Stimulated activated CD4-positive, alpha-beta T cell treated with anti-CD3 and anti-CD28 coated beads, Interleukin-4, amount 100 ng/mL, for 4 hours (primary cell): ENCODE data around the gene INAFM2.

ENCODE experiments used
- DNase-seq, 2 experiments: peaks; one replicate each; pipeline ENCODE4 v3.0.0-alpha.2; 2020

Gene INAFM2

DNA sequence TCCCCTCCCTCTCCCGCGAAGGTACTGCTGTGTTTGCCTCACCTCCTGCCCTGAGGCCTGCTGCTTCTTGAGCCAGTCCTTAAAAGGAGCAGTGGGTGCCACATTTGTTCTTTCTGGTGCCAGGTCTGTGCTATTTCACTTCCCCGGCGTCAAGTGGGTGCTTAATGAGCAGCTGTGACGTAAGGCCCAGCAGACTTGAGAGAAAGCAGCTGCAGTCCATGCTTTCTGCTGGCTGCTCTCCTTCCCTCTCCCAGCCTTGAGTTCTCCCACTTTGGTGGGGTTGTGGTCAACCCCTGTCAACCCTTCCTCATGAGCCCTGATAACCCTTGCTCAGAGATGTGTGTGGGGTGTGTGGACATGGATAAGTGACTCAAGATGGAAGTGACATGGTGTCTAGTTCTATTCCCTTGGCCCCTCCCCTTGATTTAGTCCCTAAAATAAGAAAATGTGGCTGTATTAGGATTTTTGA, 6.9 kb downstream of the INAFM2 start:
- no peak for DNase-seq

DNA sequence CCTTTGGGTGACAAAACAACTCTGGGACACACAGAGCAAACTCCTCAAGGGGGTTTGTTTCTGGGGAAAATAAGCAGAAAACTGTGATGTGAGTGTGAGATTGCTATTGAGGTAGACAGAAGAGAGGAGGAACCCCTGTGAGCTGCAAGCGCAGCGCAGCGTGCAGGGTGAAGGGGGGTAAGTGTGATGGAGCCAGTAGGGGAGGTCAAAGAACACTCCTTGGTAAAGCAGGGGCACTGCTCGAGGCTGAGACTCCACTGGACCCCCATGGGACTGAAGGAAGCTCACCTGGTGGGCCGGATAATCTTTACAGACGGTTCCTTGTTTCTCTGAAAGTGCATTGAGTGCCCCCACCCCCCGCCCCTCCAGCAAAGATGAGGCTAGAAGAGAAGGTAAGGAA, 7.5 kb downstream of the INAFM2 start:
- no peak for DNase-seq

DNA sequence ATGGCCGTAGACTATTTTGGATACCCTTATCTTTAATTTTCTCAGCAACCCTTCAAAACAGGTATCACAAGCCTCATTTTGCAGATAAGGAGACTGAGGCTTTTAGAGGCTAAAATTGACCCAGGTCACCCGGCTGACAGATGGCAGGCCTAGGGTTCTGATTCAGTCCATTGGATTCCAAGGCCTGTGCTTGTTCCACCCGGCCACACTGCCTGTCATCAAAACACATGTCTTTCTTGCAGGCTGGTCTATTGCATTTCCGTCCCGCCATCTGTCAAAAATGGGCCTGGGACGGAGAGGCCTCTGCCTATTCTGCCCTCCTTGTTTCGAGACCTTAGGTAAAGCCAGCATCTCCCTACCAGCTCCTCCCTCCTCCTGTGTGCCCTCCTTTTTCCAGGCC, 8.1 kb downstream of the INAFM2 start:
- DNase-seq: no peak

DNA sequence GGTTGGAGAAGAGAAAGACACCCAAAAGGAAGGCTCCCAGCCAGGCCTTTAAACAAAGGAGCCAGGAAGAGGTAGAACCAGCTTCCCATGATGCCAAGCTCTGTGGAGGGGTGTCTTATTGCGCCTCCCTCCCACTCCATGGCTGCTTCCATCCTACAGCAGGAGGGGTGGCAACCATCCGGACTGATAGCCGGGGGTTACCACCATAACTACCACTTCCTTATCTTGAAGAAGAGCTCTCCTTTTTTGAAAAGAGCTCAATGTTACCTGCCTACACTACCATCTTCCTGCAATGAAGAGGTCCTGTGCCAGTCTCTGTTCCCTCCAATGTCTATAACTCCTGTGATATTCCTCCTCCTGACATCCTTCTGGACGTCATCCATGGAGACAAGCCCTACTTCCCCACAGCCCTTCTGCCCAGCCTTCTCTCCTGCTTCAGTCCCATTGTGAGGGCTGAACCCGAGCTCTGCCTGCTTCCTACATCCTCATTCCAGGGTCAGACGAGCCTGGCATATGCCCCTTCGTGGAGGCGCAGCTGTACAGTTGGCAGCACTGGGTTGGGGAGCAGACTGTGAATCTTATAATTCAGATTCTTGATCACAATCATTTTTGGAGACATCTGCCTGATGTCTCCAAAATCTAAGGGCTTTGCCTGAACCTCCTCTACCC, 8.8 kb downstream of the INAFM2 start:
- no peak for DNase-seq

DNA sequence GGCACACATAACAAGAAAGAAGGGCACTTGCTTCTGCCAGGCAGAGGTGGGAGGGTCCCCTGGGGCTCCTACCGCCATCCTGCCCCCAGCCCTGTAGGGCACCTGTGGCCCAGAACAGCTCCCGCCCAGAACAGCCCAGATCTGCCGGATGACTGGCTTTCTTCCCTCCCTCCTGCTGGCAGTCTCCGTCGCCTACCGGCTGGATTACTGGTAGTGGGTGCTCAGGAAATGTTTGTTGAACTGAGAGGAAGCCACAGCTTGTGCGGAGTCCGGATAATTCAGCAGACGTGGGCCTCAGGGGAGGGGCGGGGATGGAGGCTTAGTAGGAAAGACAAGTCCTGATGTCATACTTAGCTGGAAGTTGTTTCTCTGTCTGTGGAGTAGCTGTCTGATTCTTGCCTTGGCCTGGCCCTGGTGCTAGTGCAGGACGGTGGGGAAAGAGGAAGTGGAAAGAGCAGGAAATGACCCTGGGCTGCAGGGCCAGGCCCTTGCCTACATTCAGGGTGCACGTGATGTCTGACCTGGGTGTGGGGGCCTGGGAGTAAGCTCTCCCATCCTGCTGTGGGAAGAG, 10.5 kb downstream of the INAFM2 start:
- DNase-seq: peak in 1 of 2 experiments; percentile 34

DNA sequence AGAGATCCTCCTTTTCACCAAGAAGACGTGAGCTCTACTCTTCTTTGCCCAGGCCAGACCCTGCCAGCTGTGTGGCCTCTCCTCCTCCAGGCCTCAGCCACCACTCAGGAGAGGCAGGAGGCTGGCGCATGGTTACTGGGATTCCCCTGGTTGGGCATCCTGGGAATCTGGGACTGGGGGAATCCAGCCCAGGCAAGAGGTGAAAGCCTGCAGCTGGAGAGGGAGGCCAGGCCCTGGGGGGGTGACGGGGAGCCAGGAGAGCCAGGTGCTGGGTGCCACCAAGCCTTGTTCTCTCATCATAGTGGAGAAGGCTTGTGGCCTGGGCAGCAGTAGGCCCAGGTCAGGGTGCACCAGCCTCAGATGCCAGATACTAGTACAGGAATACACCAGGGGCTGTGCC, 11.0 kb downstream of the INAFM2 start:
- DNase-seq: no peak

DNA sequence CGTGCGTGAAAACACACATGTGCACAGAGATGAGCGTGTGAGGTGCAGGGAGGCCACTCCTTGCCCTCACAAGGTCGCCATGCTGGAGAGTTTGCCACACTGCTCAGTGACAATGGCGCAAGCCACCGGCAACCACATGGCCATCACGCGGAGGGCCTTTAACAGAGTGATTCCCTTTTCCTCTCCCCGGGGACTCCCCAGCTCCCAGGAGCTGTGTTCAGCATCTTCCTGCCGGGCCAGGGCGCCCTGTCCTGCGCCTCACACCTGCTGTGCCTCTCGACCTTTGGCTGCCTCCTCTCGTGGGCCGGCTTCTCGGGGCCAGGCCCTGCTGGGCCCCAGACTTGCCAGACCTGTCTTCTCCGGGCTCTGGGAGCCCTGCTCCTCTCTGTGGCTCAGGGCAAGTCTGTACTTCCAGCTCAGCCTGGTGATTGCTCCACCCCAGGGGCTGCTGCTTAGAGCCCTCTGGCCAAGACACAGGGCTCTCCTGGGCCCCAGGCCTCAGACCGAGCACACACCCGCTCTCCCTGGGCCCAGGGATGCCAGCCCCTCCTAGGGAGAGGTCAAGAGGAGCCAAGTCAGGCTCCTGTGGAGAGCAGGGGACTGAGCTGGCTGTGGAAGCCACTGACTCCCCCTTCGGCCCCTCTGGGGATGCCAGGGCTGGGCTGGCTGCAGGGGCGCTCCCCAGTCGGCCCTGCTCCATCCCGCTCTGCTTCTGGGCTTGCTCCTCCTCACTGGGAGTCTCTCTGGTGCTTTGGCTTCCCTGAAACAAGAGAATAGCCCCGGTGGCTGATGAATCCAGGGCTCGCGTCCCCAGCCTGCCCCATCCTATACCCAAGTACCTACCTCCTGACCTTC, 11.7 kb downstream of the INAFM2 start:
- DNase-seq: no peak

DNA sequence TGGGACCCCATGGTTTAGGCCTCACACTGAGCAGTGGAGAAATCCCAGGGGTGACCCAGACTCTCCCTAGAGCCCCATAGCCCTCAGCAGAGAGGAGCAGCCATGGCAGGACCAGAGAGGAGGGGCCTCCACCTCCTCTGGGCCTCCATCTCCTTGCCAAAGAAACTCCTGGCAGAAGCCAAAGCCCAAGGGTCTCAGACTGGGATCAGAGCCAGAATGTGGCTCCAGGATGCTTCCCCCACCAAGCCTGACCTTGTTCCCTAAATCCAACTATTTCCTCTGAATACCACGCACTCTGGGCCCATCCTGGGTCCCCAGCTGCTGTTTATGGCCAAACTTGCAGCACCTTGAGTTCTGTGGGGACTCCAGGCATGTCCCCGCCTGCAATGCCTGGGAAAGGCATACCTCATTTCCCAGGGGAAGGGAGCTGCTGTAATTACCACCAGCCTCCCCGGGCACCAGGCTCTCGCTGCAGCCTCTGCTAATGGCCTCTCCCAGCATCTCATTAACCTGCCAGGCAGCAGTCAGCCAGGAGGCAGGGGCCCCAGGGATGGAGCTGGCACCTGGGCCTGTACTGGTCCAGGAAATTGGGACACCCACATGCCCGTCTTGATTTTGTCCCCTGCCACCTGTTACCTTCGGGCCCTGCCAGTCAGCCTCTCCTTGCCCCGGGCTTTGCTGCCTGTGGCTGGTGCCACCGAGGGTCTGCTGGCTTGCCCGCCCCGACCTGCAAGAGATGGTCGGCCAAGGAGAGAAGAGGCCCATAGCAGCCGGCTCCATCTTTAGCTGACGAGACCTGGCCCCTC, 12.6 kb downstream of the INAFM2 start:
- DNase-seq: no peak

DNA sequence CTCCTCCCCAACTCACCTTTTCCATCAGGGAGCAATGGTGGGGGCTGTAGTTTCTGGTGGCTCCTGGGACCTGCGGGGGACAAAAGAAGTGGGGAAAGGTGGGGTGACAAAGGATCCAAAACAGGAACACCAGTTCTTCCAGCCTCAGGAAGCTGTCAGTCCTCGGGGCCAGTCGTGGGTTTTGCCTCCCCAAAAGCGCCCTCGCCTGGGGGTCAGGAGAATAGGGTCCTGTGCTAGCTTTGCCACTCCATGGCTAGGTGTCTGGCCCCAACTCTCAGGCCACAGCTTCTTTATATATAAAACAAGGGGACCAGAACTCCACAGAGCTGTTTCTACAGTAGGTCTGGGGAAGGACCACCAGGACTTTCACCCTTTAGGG, 13.2 kb downstream of the INAFM2 start:
- no peak for DNase-seq

DNA sequence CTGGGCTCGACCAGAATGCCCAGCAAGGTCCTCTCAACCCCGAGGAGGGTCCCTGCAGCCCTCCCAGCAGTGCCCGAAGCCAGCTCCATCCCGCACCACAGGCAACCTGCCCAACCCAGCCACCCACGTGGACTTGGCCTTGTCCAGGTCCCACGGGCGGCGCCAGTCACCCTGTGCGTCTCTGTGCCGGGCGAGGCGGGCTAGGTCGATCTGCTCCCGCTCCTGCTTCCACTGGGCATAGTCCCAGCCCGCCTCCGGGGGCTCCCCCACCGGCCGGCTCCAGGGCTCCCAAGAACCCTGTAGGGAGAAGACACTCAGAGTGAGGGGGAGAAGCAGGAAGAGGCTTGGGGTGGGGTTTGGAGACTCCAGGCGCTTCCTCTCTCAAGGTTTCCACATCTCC, 14.1 kb downstream of the INAFM2 start:
- DNase-seq: no peak

DNA sequence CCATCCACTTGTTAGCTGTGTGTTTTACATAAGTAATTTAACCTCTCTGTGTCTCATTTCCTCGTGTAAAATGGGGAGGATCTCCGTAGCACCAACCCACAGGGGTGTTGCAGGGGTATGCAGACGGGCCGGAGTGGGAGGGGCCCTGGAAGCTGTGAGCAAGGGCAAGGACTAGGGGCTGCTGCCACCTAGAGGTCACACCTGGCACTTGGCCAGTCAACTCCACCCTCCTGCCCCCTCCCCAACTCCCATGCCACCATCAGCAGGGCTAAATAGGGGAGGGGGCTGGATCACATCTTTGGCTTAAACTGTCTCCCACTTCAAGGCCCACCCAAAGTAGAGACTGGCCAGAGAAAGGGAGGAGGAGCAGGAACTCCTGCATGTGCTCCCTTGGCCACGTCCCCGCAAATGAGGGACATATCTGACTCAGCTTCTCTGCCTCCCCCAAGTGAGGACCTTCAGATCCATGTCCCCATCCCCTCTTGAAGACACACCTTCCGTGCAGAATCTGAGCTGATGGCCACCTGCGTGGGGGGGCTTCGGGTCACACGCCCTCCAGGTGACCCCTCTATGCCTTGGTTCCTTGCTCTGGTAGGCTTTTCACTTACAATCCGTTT, 14.7 kb downstream of the INAFM2 start:
- DNase-seq: peak; percentile 73 to 75

DNA sequence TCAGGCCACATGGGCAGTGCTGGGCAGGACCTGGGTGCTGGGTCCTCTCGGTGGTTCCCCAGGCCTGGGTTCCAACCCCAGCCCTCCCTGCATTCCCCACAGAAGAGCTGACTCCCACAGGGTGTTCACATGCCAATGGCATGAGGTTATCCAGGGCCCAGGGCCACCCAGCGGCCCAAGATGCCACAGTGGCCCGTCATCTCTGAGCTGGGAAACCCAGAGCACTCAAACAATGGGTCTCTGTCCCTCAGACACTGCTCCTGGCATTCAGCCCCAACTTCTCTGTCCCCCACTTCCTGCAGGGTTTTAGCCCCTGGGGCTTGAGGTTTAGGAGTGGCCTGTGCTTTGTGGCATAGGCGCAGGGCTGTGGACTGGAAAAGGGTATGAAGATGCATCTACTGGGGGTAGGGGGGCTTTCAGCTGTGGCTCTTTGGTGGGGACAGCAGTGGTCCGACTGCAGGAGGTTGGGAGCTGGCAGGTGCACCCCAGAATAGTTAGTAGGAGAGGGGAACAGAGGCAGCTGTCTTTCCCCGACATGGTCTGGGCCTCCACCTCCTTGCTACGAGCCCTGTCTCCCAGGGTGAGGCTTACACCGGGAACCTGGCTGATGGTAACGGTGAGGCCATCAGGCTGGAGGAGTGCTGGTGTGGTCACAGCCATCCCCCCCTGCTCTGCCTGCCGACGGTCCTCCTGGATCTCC, 15.6 kb downstream of the INAFM2 start:
- DNase-seq: no peak

DNA sequence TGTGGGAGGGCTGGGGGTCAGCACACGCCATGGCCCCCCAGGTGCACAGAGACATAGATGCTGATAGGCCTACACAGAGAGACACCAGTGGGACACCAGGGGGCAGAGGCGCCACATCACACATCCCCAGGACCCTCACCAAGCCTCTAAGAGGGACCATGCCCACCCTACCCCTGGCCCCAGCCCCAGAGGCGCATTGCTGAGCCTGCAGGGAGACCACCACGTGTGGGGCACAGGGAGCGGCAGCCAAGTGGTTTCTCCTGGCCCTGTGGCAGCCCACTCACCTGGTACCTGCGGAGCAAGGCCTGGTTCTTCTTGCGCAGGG, 16.1 kb downstream of the INAFM2 start:
- no peak for DNase-seq

DNA sequence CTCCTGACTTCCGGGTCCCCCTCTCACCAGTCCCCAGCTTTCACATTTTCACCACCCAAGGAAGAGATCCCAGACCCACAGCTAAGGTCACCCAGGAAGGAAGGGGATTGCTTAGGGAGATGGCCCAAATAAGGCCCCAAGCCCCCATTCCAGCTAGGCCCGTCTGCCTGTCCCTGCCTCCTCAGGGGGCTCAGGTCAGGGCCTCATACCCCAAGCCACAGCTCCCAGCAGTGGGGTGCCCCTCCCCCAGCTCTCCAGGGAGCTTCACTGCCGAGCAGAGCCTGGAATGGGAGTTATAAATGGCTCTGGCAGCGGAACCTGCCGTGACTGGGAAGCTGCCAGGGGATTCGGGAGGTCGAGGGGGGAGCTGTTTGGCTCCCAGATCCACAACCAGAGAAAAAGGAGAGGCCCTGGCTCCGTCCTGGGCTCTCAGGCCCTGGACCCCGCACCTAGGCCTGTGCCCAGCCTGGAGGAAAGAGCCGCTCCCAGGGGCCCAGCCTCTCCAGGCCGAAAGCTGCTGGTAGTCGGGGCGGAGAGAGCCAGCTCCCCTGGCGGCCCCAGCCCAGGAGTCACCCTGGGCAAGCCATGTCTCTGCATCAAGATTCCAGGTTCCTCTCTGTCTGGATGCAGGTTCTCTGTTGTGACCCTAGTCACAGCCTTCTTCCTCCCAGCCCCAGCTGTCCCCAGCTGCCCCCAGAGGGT, 16.7 kb downstream of the INAFM2 start:
- DNase-seq: no peak

DNA sequence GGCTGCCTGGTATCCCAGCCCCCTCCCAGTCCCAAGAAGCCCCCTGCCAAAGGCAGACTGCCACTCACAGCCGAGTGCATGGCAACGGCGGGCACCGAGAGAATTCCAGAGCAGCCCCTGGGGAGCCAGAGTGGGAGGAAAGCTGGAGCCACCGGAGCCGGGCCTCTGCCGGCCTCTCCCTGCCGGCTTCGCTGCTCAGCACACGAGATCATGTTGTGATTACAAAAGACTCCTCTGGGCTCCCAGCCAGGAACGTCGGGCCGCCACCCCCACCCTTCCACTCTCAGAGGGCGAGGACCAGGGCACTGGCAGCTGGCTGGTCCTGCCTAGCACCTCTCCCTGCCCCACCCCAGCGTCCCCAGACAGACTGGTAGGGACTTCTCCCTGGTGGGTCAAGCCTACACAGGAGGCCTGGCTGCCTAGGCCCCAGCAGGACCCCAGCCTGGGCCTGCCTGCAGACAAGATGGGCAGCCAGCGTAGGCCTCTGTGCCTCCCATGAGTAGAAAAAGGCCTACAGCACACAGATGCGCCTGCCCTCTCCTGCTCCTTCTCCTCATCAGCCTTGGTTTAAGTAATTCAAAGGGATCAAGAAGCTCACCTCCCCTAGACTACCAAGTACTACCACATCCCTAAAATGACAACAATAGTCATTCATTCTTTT, 17.4 kb downstream of the INAFM2 start, which contains the start of gene CCDC9B:
Gene CCDC9B, minus strand, starts transcription at position 200 of the 661 bp plus-strand sequence. Its CDS starts 120 bp downstream, at position 80.
- DNase-seq: no peak

DNA sequence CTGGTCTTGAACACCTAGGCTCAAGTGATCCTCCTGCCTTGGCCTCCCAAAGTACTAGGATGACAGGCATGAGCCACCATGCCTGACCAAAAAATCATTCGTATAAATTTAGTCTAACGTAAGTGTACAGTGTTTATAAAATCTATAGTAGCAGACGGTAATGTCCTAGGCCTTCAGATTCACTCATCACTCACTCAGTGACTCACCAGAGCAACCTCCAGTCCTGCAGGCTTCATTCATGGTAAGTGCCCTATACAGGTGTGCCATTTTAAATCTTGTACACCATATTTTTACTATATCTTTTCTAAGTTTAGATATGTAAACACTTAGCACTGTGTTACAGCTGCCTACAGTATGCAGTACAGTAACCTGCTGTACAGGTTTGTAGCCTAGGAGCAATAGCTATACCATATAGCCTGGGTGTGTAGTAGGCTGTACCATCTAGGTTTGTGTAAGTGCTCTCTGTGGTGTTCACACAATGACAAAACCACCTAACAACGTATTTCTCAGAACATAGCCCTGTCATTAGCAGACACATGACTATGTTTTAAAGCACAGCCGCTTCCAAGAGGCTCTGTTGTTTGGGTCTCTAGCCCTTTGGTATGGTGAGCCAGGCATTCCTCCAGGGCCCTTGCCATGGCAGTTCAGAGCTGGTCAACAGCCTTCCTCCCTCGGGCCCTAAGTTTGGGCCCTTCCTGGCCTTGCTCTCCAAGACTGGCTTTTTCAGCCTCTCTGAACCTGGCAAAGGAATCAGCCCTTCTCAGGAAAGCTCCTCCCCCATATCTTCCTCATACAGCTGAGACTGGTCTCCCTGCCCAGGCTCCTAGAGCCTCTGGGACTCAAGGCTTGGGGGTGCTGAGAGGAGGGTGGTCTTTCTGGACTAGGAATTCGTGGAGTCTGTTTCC, 19.2 kb downstream of the INAFM2 start:
- no peak for DNase-seq

DNA sequence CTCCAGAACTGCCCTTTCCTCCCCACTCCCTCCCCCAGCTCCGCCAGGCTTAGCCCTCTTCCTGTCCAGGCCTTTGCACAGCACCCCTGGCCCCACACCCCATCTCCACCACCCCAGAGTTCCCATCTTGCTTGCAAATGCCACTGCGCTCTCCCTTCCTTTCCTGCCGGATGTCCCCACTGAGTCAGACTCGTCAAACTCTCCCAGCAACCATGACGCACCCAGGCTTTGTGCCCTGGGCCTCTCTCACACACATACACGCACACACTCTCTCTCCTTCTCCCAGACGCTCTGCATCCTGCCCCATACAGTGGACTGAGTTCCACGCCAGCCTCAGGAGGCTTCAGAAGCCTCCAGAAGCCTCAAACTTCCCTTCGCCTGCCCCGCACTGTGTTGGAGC, 20.0 kb downstream of the INAFM2 start:
- no peak for DNase-seq

DNA sequence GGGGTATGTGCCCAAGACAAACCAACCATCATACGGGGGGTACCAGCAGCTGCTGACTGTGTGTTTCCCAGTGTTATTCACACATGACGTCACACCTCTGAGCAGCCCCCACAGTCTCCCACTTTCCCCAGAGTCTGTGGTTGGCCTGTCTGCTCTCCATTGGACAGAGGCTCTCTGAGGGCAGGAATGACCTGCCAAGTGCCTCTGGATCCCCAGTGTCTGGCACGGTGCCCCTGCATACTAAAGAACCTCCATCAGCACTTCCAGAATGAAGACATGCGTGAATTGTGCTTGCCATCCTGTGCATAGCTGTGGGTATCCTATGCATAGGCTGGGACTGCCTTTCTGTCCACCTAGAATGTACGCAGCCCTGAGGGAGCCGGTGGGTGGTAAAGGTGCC, 20.7 kb downstream of the INAFM2 start:
- no peak for DNase-seq

DNA sequence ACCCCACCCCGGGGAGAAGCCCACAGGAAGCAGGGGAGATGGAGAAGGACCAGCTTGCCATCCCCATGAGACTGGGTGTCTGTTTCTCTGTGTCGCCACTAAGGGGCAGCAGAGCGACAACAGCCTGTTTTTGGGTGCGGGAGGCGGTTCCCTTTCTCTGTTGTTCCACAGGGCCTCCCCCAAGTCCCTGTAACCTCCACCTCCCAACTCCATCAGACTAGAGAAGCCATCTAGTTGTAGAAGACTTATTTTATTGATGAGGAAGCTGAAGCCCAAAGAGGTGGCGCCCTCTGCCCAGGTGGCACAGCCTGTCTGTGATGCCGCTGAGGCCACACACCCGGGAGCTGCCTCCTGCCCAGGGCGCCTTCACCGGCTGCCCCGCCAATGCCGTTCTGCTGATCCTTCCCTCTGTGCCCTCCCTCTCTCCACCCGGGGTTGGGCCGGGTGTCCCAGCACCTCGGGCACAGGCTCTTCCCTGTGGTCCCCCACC, 21.2 kb downstream of the INAFM2 start:
- peak; percentile 60 to 64 for DNase-seq
